Measurements from ENCODE around the gene TNFRSF12A. TPM values are rescaled to one million over a fixed set of nuclear protein-coding genes. Genes with fewer than 3 reads are reported as not detected.

The TNFRSF12A gene
- total and polyA plus RNA-seq, 2 of the 13 experiments (the other 11 are each of a cell fraction or from before 2014, with no cell fraction given): 61.9 to 66.0 TPM

DNA sequence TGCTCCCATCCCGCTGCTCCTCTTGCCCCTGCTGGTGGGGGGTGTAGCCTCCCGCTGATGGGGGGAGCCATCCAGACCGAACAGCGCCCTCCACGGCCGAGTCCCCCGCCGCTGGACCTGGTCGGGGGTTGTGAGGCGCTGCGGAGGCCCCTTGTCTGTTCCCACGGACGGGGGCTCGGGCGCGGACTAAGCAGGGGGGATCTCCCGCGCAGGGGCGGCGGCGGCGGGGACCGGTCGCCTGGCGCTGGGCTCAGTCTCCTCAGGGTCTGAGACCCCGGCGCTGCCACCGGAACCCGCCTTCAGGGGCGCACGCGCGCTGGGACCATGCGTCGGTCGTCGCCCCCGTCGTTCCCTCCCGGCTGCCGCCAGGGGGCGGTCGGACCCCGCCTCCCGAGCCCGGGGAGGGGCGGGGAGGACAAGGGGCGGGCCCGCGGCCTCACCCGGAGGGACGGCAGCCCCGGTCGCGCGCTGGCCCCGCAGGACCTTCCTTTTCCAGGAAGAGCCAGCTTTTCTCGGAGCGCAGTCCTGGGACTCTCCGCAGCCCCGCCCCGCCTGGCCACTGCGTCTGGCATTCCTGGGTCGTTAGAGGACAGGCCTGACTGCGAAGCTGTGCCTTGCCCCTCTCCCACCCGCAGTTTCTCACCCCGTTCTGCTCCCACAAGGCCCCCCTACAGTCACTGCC, 39.0 kb downstream of the TNFRSF12A start (continued):
- TF ChIP-seq ZFP90 (CRISPR knock-in tag; IDR thresholded peaks at IDR 0.05; ENCODE audit: borderline replicate concordance) (peak; percentile 88; the same call in 1 of the 2 replicates), ZMAT3 (CRISPR knock-in tag; conservative IDR thresholded peaks at IDR 0.05) (no peak), RAD21 (CRISPR knock-in tag; IDR thresholded peaks at IDR 0.05) (peak; percentile 98), SP2 (CRISPR knock-in tag; IDR thresholded peaks at IDR 0.05) (no peak; the same call in 1 of the 2 replicates), ZNF570 (CRISPR knock-in tag; IDR thresholded peaks at IDR 0.05; ENCODE audit: borderline replicate concordance) (no peak), ZNF510 (CRISPR knock-in tag; IDR thresholded peaks at IDR 0.05; ENCODE audit: low read depth) (no peak), KMT2B (CRISPR knock-in tag; IDR thresholded peaks at IDR 0.05) (no peak), PHF21A (CRISPR knock-in tag; IDR thresholded peaks at IDR 0.05) (peak; percentile 77), TOE1 (CRISPR knock-in tag; IDR thresholded peaks at IDR 0.05) (no peak), ZNF761 (CRISPR knock-in tag; conservative IDR thresholded peaks at IDR 0.05) (no peak; the same call in 1 of the 2 replicates), ZMYM4 (CRISPR knock-in tag; IDR thresholded peaks at IDR 0.05) (peak; percentile 70; the same call in 1 of the 2 replicates), HMGA1 (CRISPR knock-in tag; conservative IDR thresholded peaks at IDR 0.05) (no peak), ZNF878 (CRISPR knock-in tag; IDR thresholded peaks at IDR 0.05) (peak; percentile 27; the same call in 1 of the 2 replicates)
- TF ChIP-seq, protein P1, sequence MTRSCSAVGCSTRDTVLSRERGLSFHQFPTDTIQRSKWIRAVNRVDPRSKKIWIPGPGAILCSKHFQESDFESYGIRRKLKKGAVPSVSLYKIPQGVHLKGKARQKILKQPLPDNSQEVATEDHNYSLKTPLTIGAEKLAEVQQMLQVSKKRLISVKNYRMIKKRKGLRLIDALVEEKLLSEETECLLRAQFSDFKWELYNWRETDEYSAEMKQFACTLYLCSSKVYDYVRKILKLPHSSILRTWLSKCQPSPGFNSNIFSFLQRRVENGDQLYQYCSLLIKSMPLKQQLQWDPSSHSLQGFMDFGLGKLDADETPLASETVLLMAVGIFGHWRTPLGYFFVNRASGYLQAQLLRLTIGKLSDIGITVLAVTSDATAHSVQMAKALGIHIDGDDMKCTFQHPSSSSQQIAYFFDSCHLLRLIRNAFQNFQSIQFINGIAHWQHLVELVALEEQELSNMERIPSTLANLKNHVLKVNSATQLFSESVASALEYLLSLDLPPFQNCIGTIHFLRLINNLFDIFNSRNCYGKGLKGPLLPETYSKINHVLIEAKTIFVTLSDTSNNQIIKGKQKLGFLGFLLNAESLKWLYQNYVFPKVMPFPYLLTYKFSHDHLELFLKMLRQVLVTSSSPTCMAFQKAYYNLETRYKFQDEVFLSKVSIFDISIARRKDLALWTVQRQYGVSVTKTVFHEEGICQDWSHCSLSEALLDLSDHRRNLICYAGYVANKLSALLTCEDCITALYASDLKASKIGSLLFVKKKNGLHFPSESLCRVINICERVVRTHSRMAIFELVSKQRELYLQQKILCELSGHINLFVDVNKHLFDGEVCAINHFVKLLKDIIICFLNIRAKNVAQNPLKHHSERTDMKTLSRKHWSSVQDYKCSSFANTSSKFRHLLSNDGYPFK (CRISPR knock-in tag; IDR thresholded peaks at IDR 0.05; ENCODE audit: borderline replicate concordance): no peak
- TF ChIP-seq, protein P2, sequence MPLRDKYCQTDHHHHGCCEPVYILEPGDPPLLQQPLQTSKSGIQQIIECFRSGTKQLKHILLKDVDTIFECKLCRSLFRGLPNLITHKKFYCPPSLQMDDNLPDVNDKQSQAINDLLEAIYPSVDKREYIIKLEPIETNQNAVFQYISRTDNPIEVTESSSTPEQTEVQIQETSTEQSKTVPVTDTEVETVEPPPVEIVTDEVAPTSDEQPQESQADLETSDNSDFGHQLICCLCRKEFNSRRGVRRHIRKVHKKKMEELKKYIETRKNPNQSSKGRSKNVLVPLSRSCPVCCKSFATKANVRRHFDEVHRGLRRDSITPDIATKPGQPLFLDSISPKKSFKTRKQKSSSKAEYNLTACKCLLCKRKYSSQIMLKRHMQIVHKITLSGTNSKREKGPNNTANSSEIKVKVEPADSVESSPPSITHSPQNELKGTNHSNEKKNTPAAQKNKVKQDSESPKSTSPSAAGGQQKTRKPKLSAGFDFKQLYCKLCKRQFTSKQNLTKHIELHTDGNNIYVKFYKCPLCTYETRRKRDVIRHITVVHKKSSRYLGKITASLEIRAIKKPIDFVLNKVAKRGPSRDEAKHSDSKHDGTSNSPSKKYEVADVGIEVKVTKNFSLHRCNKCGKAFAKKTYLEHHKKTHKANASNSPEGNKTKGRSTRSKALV (CRISPR knock-in tag; IDR thresholded peaks at IDR 0.05): no peak; the same call in 1 of the 2 replicates
- TF ChIP-seq, protein P3, sequence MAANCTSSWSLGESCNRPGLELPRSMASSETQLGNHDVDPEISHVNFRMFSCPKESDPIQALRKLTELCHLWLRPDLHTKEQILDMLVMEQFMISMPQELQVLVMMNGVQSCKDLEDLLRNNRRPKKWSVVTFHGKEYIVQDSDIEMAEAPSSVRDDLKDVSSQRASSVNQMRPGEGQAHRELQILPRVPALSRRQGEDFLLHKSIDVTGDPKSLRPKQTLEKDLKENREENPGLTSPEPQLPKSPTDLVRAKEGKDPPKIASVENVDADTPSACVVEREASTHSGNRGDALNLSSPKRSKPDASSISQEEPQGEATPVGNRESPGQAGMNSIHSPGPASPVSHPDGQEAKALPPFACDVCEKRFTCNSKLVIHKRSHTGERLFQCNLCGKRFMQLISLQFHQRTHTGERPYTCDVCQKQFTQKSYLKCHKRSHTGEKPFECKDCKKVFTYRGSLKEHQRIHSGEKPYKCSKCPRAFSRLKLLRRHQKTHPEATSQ (CRISPR knock-in tag; IDR thresholded peaks at IDR 0.05; ENCODE audit: borderline replicate concordance): 0 out of 2 replicates have a peak, but pooled peaks have one; percentile 23
- TF ChIP-seq, protein P4, sequence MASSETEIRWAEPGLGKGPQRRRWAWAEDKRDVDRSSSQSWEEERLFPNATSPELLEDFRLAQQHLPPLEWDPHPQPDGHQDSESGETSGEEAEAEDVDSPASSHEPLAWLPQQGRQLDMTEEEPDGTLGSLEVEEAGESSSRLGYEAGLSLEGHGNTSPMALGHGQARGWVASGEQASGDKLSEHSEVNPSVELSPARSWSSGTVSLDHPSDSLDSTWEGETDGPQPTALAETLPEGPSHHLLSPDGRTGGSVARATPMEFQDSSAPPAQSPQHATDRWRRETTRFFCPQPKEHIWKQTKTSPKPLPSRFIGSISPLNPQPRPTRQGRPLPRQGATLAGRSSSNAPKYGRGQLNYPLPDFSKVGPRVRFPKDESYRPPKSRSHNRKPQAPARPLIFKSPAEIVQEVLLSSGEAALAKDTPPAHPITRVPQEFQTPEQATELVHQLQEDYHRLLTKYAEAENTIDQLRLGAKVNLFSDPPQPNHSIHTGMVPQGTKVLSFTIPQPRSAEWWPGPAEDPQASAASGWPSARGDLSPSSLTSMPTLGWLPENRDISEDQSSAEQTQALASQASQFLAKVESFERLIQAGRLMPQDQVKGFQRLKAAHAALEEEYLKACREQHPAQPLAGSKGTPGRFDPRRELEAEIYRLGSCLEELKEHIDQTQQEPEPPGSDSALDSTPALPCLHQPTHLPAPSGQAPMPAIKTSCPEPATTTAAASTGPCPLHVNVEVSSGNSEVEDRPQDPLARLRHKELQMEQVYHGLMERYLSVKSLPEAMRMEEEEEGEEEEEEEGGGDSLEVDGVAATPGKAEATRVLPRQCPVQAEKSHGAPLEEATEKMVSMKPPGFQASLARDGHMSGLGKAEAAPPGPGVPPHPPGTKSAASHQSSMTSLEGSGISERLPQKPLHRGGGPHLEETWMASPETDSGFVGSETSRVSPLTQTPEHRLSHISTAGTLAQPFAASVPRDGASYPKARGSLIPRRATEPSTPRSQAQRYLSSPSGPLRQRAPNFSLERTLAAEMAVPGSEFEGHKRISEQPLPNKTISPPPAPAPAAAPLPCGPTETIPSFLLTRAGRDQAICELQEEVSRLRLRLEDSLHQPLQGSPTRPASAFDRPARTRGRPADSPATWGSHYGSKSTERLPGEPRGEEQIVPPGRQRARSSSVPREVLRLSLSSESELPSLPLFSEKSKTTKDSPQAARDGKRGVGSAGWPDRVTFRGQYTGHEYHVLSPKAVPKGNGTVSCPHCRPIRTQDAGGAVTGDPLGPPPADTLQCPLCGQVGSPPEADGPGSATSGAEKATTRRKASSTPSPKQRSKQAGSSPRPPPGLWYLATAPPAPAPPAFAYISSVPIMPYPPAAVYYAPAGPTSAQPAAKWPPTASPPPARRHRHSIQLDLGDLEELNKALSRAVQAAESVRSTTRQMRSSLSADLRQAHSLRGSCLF (CRISPR knock-in tag; IDR thresholded peaks at IDR 0.05; ENCODE audit: borderline replicate concordance): no peak

Data from HepG2 (cell line).